Mucosa of rectum (tissue), 2 donors: ENCODE data around the gene MAGEB2.

Source experiments
- H3K27ac ChIP-seq, 2 donors: one replicate each; pipeline ENCODE4 v1.7.0; 2013; ENCODE audit warnings: inconsistent platforms in 2 of 2, low read depth in 2 of 2, low read length in 2 of 2
- H3K27me3 ChIP-seq, 2 donors: one replicate each; pipeline ENCODE4 v1.7.0; 2013; ENCODE audit warnings: low read length in 2 of 2; ENCODE audit not compliant: control insufficient read depth in 2 of 2, insufficient read depth in 2 of 2
- H3K36me3 ChIP-seq, 2 donors: one replicate each; pipeline ENCODE4 v1.7.0; 2013; ENCODE audit warnings: low read length in 2 of 2; ENCODE audit not compliant: control insufficient read depth in 2 of 2, insufficient read depth in 2 of 2
- H3K4me1 ChIP-seq, 2 donors: one replicate each; pipeline ENCODE4 v1.7.0; 2013; ENCODE audit warnings: low read length in 2 of 2, mild to moderate bottlenecking in 1 of 2; ENCODE audit not compliant: control insufficient read depth in 2 of 2, insufficient read depth in 2 of 2
- H3K4me3 ChIP-seq, 2 donors: one replicate each; pipeline ENCODE4 v1.7.0; 2013; ENCODE audit warnings: low read length in 2 of 2
- H3K9ac ChIP-seq, 2 donors: one replicate each; pipeline ENCODE4 v1.7.0; 2013; ENCODE audit warnings: low read length in 2 of 2, low read depth in 1 of 2, mild to moderate bottlenecking in 1 of 2
- H3K9me3 ChIP-seq, 2 donors: one replicate each; pipeline ENCODE4 v1.7.0; 2013; ENCODE audit warnings: low read length in 2 of 2; ENCODE audit not compliant: control insufficient read depth in 2 of 2
- donor health status: healthy.
- donor health status: Normal muscosa, but diverticular disease.

MAGEB2 gene

DNA sequence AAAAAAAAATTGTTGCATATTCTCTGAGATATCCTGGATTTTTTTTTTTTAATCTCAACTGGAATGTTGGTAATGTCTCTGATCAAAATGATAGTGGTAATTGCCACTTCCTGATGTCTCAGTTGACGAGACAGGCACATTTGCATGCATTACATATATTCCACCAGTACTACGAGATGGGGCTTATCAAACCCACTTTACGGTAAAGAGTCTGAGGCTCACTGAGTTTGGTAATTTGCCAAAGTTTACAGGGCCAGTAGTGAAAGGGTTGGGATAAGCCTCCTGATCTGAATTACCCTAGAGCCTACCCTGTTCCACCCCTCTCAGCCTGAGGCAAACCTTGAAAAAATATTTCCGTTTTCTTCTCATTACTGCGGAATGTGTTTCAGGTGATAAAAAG, 5.3 kb downstream of the MAGEB2 start:
- no peaks in the 10 kb centered on the region for H3K4me1 ChIP-seq
- no peak overlapping the region for H3K27ac ChIP-seq
- no peaks in the 10 kb centered on the region for H3K27me3 ChIP-seq
- H3K4me3 ChIP-seq, result no peak overlapping the region
- H3K36me3 ChIP-seq, result no peaks in the 10 kb centered on the region
- no peaks in the 10 kb centered on the region for H3K9me3 ChIP-seq
- H3K9ac ChIP-seq, result no peak overlapping the region

DNA sequence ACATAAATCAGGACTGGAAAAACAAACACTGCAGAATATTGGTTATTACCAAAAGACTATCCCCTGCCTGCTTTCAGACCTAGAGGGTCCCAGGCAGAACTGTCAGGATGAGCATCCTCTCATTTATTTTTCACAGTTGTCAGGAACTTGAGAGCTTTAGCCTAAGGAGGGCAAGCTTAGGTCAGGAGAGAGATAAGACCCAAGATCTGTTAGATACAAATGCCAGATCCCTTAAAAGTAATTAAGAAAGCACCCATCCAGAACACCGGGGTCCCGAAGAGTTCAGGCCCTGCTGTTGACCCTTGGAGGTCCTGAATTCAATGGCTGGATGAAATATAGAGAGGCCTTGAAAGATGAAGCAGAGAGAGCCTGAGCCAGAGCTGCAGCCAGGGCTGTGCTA, 9.2 kb downstream of the MAGEB2 start:
- Histone ChIP-seq H3K27ac (no peak overlapping the region), H3K4me1 (no peaks in the 10 kb centered on the region), H3K36me3 (no peaks in the 10 kb centered on the region)

DNA sequence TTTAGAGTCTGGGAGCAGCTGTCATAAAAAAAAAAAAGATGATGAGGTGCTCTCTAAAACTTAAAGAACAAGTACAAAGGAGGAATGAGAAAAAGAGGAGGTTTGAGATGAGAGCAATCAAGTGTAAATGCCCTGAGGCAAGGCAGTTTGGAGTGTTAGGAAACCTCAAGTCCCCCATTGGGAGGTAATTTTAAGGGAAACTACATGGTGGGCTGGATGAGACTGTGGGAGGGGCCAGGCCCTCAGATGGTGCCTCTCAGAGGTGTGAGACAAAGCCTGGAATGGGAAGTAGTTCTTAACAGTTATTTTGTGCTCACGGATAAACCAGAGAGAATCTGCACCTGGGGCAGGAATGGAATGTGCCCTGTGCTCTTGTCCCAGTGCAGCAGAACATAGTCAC, 13.2 kb downstream of the MAGEB2 start:
- Histone ChIP-seq H3K9ac (no peak overlapping the region), H3K4me1 (no peaks in the 10 kb centered on the region), H3K27me3 (no peaks in the 10 kb centered on the region), H3K4me3 (no peak overlapping the region), H3K36me3 (no peaks in the 10 kb centered on the region), H3K27ac (no peak overlapping the region), H3K9me3 (no peaks in the 10 kb centered on the region)

More for the DNA sequence above, 9.2 kb downstream of the MAGEB2 start:
- Histone ChIP-seq H3K4me3 (no peak overlapping the region), H3K9me3 (no peaks in the 10 kb centered on the region), H3K27me3 (no peaks in the 10 kb centered on the region), H3K9ac (no peak overlapping the region)

DNA sequence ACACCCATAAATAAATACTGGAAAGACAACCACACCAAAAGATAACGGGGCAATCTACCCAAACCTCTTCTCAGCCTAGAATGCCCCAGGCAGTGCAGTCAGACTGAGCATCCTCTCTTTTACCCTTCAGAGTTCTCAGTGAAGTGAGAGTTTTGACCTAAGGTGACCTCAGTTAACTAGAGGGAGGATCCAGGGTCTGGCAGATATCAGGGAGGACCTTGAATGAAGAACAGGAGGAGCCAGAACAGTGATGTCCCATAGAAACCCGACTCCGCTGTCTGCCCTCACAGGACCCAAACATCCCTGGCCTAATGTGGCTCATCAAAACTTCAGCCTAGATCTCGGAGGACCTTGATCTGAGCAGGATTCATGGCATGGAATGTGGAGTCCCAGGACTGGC, 15.0 kb downstream of the MAGEB2 start, which contains the start of gene MAGEB3:
MAGEB3 (plus strand) TSS at position 263 of the 400 bp plus-strand sequence. CDS start 5,268 bp downstream, outside the sequence.
- Histone ChIP-seq H3K36me3 (no peaks in the 10 kb centered on the region), H3K9ac (no peak within 1 kb of the TSS), H3K27ac (no peak within 1 kb of the TSS), H3K4me3 (no peak within 1 kb of the TSS), H3K4me1 (no peaks in the 10 kb centered on the region), H3K27me3 (no peaks in the 10 kb centered on the region), H3K9me3 (no peaks in the 10 kb centered on the region)

DNA sequence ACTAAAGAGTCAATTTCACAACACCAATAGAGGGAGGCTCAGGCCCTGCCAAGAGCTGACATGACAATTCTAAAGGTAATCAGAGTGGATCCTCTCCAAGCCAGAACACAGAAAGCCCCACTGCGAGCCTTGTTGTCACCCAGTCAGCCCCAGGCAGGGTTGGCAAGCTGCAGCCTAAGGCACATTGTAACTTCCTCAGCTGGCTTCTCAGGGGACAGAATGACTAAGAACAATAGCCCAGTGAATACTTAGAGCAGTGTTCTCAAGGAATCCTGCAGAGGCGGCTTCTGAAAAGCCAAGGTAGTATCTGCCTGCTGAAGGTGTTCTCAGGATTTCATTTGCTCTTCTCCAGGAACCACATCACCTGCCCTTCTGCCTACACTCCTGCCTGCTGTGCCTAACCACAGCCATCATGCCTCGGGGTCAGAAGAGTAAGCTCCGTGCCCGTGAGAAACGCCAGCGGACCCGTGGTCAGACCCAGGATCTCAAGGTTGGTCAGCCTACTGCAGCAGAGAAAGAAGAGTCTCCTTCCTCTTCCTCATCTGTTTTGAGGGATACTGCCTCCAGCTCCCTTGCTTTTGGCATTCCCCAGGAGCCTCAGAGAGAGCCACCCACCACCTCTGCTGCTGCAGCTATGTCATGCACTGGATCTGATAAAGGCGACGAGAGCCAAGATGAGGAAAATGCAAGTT, 26.5 kb downstream of the MAGEB2 start, which contains the start of gene MAGEB4:
MAGEB4 (plus strand) TSS at position 277 of the 692 bp plus-strand sequence; CDS start at position 413, 136 bp downstream.
- Histone ChIP-seq H3K9ac (no peak within 1 kb of the TSS), H3K4me3 (no peak within 1 kb of the TSS), H3K27me3 (no peaks in the 10 kb centered on the region), H3K9me3 (no peaks in the 10 kb centered on the region), H3K27ac (no peak within 1 kb of the TSS), H3K36me3 (no peaks in the 10 kb centered on the region), H3K4me1 (no peaks in the 10 kb centered on the region)

DNA sequence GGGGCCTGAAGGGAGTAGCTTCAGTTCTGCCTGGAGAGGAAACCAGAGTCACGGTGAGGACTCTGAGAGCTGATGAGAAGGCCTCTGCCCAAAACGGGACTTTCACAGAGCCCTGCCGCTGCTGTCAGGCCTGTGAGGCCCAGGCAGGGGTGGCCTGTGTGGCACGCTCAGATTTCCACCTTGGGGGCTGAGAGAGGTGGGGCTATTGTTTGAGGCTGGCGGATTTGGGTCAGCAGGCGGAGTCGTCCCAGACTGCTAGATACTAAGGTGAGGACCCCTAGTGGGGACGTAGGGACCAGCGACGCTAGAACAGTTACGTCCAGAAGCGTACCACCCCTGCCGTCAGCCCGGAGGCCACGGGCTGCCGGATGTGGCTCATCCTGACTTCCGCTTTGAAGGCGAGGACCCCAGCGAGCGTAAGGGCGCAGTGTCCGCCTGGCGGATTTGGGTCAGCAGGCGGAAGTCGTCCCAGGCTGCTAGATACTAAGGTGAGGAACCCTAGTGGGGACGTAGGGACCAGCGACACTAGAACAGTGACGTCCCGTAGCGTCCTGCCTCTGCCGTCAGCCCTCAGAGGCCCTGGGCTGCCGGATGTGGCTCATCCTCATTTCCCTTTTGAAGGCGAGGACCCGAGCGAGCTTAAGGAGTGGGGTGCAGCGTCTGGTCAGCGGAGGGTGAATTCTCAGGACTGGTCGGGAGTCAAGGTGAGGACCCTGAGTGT, 31.6 kb downstream of the MAGEB2 start, which contains the start of gene MAGEB1:
MAGEB1 (plus strand) TSS at position 378 of the 721 bp plus-strand sequence. CDS start 3,348 bp downstream, outside the sequence.
- Histone ChIP-seq H3K4me1 (no peaks in the 10 kb centered on the region), H3K27me3 (no peaks in the 10 kb centered on the region)

DNA sequence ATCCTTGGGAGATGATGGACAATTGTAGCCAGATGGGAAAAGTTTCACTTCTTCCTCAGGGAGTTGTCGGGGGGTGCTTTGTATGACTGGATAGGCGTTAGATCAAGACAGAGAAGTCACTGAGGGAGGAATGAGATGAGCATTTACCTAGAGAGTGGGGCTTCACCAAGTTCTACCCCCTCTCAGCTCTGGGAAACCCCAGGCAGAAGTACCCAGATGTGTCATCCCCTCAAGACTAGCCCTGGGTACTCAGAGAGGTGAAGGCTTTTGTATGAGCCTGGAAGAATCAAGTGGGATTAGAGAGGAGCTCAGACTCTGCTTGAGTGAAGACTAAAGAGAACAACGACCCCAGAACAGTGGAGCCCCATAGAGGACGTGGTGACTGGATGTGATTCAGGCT, 33.5 kb downstream of the MAGEB2 start:
- H3K27me3 ChIP-seq, result no peaks in the 10 kb centered on the region
- H3K9me3 ChIP-seq, result no peaks in the 10 kb centered on the region
- no peaks in the 10 kb centered on the region for H3K4me1 ChIP-seq
- no peaks in the 10 kb centered on the region for H3K36me3 ChIP-seq
- H3K4me3 ChIP-seq, result no peak overlapping the region
- H3K27ac ChIP-seq, result no peak overlapping the region
- H3K9ac ChIP-seq, result no peak overlapping the region

More for the DNA sequence above, 31.6 kb downstream of the MAGEB2 start, which contains the start of gene MAGEB1:
- Histone ChIP-seq H3K27ac (no peak within 1 kb of the TSS), H3K9ac (no peak within 1 kb of the TSS), H3K4me3 (no peak within 1 kb of the TSS), H3K36me3 (no peaks in the 10 kb centered on the region), H3K9me3 (no peaks in the 10 kb centered on the region)

DNA sequence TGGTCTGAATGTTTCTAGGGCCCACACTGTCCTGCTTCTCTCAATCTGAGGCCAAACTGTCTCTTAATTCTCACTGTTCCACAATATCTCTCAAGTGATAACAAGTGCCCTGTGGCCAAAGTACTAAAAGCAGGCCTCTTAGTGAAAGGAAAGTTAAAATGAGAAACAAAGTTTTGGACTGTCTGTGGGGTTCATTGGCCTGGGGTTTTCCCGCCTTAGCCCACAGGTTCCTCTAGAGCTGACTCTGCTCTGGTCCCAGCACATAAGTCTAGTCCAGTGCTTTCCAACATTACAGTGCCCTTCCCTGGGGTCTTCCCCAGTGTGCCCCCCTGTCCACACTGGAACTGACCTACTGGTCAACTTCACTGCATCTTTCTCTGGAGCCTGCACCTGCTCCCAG, 37.9 kb downstream of the MAGEB2 start:
- Histone ChIP-seq H3K27ac (no peak overlapping the region), H3K9ac (no peak overlapping the region), H3K9me3 (no peaks in the 10 kb centered on the region), H3K4me1 (no peaks in the 10 kb centered on the region), H3K36me3 (no peaks in the 10 kb centered on the region), H3K27me3 (no peaks in the 10 kb centered on the region), H3K4me3 (no peak overlapping the region)

DNA sequence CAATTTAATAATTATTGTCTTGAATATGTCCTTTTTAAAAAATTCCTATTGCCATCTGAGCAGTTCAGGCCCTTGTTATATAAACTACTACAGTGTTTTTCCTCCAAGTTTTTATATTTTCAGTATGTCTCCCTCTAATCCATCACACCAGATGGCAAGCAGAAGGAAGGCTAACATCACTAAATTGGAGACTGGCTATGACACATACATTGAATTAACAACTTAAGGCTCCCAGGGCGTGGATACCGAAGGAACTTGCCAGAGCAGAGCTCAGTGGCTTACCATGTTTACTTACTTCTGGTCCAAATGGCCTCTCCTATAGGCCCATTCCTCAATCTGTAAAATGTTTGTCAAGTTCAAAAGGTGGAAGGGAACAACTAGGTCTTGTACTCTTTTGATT, 44.6 kb downstream of the MAGEB2 start:
- no peak overlapping the region for H3K9ac ChIP-seq
- H3K27ac ChIP-seq, result no peak overlapping the region
- H3K36me3 ChIP-seq, result no peaks in the 10 kb centered on the region
- H3K27me3 ChIP-seq, result no peaks in the 10 kb centered on the region
- H3K4me1 ChIP-seq, result no peaks in the 10 kb centered on the region
- no peak overlapping the region for H3K4me3 ChIP-seq
- H3K9me3 ChIP-seq, result no peaks in the 10 kb centered on the region

DNA sequence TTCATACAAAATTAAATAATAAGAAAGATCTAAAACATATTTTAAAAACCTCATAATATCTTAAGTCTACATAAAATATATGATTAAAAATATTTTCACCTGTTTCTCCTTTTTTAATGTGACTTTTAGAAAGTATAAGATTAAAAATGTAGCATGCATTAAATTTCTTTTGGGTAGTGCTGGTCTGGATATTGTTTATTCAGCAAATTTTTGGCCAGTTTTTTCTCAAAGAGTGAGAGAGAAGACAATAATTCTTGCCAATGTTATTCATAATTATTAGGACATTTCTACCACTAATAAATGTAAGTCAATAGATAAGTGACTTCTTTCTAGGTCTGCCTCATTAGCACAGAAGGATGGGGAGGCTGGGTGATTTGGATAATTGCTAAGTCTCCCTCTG, 45.6 kb downstream of the MAGEB2 start:
- Histone ChIP-seq H3K4me1 (no peaks in the 10 kb centered on the region), H3K27me3 (no peaks in the 10 kb centered on the region), H3K4me3 (no peak overlapping the region), H3K9ac (no peak overlapping the region), H3K9me3 (no peaks in the 10 kb centered on the region), H3K36me3 (no peaks in the 10 kb centered on the region), H3K27ac (no peak overlapping the region)
